ENCODE measurements around the gene NEURL1.

Gene NEURL1

GRCh38 chr10:103637927-103638557 is 144.5 kb downstream of the NEURL1 start:
- H3K4me1 Mint-ChIP-seq (ENCODE audit: low read depth), result no peaks in the 10 kb centered on the region
- no peak overlapping the region for H3K4me3 Mint-ChIP-seq
- H3K9me3 Mint-ChIP-seq, result no peaks in the 10 kb centered on the region
- no peaks in the 10 kb centered on the region for H3K27me3 Mint-ChIP-seq
- no peaks in the 10 kb centered on the region for H3K36me3 Mint-ChIP-seq (ENCODE audit: low read depth)
- no peak overlapping the region for H3K27ac Mint-ChIP-seq

DNA sequence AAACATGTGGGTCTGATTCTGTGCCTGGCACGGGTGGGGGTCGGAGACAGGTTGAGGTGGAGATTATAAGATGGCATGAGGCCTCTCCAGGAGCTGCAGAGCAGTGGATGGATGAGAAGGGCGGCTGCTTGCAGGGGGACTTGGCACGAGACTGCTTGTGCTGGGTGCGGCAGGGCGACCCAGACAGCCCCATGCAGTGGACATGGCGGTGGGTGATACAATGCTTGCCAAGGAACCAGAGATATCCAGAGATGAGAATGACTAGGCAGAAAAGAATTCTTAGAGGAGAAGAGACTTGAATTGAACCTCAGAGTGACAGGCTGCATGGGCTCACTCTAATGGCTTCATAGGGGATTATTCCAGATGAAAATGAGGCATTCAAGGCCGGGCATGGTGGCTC is 145.4 kb downstream of the NEURL1 start:
- H3K27ac Mint-ChIP-seq, result no peak overlapping the region
- no peaks in the 10 kb centered on the region for H3K4me1 Mint-ChIP-seq (ENCODE audit: low read depth)
- no peak overlapping the region for H3K4me3 Mint-ChIP-seq
- no peaks in the 10 kb centered on the region for H3K27me3 Mint-ChIP-seq
- H3K9me3 Mint-ChIP-seq, result no peaks in the 10 kb centered on the region
- no peaks in the 10 kb centered on the region for H3K36me3 Mint-ChIP-seq (ENCODE audit: low read depth)

GRCh38 chr10:103640436-103641181 is 147.1 kb downstream of the NEURL1 start:
- H3K27me3 Mint-ChIP-seq, result no peaks in the 10 kb centered on the region
- no peaks in the 10 kb centered on the region for H3K36me3 Mint-ChIP-seq (ENCODE audit: low read depth)
- H3K4me3 Mint-ChIP-seq, result no peak overlapping the region
- no peak overlapping the region for H3K27ac Mint-ChIP-seq
- H3K4me1 Mint-ChIP-seq (ENCODE audit: low read depth), result no peaks in the 10 kb centered on the region
- no peaks in the 10 kb centered on the region for H3K9me3 Mint-ChIP-seq

DNA sequence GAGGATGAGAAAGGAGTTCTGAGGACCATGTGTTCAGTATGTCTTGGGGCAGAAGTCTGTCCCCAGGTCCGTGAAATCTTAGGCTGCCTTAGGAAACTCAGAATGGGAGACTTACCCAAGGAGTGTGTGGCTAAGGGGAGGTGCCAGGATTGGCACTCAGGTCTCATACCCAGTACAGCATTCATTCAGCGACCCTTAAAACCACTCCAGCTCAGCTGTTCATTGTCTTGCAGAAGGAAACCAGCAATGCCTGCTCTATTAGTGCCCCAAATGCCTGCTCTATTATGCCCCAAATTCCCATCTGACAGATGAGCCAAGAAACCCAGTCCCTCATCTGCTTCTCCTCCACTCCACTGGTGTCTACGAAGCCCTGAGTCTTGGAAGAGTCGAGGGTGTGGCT is 147.8 kb downstream of the NEURL1 start:
- no peaks in the 10 kb centered on the region for H3K36me3 Mint-ChIP-seq (ENCODE audit: low read depth)
- no peak overlapping the region for H3K27ac Mint-ChIP-seq
- no peaks in the 10 kb centered on the region for H3K4me1 Mint-ChIP-seq (ENCODE audit: low read depth)
- no peaks in the 10 kb centered on the region for H3K9me3 Mint-ChIP-seq
- H3K4me3 Mint-ChIP-seq, result no peak overlapping the region
- no peaks in the 10 kb centered on the region for H3K27me3 Mint-ChIP-seq

All from stimulated activated naive CD8-positive, alpha-beta T cell treated with anti-CD3 and anti-CD28 coated beads, Interleukin-15, Interleukin-2, amounts not matched to agents 100 ng/mL and 50 ng/mL, for 24 hours (primary cell).